Activated naive CD8-positive, alpha-beta T cell treated with anti-CD3 and anti-CD28 coated beads, Interleukin-2, amount 10 ng/mL, durations not matched to agents 7 days and 5 days (primary cell): Measurements from ENCODE around the gene RBMS3. TPM values are rescaled to one million over a fixed set of nuclear protein-coding genes. Genes with fewer than 3 reads are reported as not detected.

Experiments
- ATAC-seq: fragments of 150-1000 bp; cut with Tn5 transposase; one replicate; pipeline ENCODE4 v1.10.0; 2021; ENCODE audit warnings: low read depth, moderate library complexity
- POLR2A ChIA-PET: fragments of 350-600 bp; sonication (Branson Sonifier 250); formaldehyde crosslinking; loops from one replicate; lab custom pipeline; 2021; ENCODE audit warnings: antibody characterized with exemption; lab: Charles Lee
- DNase-seq: peaks from one replicate; pipeline ENCODE4 v3.0.0; 2021
- H3K27ac Mint-ChIP-seq: one replicate; pipeline ENCODE4 v1.8.0; 2022; ENCODE audit warnings: mild to moderate bottlenecking, mixed read lengths
- H3K27me3 Mint-ChIP-seq: one replicate; pipeline ENCODE4 v1.8.0; 2022; ENCODE audit warnings: mild to moderate bottlenecking, moderate library complexity, mixed read lengths
- H3K36me3 Mint-ChIP-seq: one replicate; pipeline ENCODE4 v1.8.0; 2021; ENCODE audit warnings: mild to moderate bottlenecking, mixed read lengths
- H3K4me1 Mint-ChIP-seq: one replicate; pipeline ENCODE4 v1.8.0; 2021; ENCODE audit warnings: mixed read lengths
- H3K4me3 Mint-ChIP-seq: one replicate; pipeline ENCODE4 v1.8.0; 2022; ENCODE audit warnings: mild to moderate bottlenecking, moderate library complexity, mixed read lengths
- H3K9me3 Mint-ChIP-seq: one replicate; pipeline ENCODE4 v1.8.0; 2021; ENCODE audit warnings: mixed read lengths
- total RNA-seq, 2 experiments: library from RNA; stranded (reverse); gene quantifications; one replicate each; pipeline ENCODE4 v1.2.3, GENCODE V29; 2021

Gene RBMS3
- total RNA-seq, 2 experiments from 2014 or later, result 0.58 to 0.74 TPM

DNA sequence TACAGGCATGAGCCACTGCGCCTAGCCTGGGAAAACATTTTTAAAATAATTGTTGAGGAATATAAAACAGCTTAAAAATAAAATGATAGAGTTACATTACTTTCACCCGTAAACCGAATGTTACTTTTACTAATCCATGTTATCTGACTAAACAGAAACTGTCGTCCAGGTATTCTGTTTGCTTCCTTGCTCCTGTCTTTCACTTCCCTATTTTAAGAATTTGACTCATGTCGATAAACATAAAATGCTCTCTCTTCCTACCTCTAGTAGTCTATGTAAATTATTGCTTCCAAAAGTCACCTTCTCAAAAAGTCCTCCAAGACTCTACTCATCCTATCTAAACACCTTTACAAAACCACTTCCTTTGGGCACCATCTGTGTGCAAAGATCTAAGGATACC lies 216.4 kb downstream of the RBMS3 start:
- peaks cover 4% of the 10 kb centered on the region for H3K9me3 Mint-ChIP-seq
- H3K27me3 Mint-ChIP-seq, result no peaks in the 10 kb centered on the region
- H3K27ac Mint-ChIP-seq, result no peak overlapping the region
- POLR2A ChIA-PET, result interaction anchor here (0.7 kb wide), 1 partner anchor 151 kb away, joined by 4 read pairs; no protein-coding TSS in a partner anchor
- no peak for ATAC-seq
- peaks cover 4% of the 10 kb centered on the region for H3K4me1 Mint-ChIP-seq
- no peaks in the 10 kb centered on the region for H3K36me3 Mint-ChIP-seq
- no peak for DNase-seq
- H3K4me3 Mint-ChIP-seq, result no peak overlapping the region

DNA sequence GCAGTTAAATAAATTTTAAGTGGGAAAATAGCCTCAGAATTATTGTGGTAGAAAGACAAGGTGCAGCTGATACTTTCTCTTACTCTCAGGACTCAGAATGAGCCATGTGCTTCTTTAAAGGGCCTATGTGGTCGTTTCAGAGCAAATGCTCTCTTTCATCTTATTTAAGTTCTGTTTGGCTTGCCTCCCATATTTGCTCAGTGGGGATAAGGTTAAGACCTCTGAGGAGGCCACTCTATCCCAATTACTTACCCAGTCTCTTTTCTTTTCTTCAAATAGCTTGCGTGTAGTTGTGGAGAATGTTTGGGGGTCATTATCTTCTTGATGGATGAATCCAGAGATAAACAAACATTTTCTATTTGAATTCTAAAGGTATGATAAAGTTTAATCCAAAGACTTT lies 221.9 kb downstream of the RBMS3 start:
- no peaks in the 10 kb centered on the region for H3K4me1 Mint-ChIP-seq
- DNase-seq (no peak), ATAC-seq (no peak)
- H3K27ac Mint-ChIP-seq, result no peak overlapping the region
- POLR2A ChIA-PET, result no interaction called here
- no peaks in the 10 kb centered on the region for H3K27me3 Mint-ChIP-seq
- no peaks in the 10 kb centered on the region for H3K36me3 Mint-ChIP-seq
- no peak overlapping the region for H3K4me3 Mint-ChIP-seq
- H3K9me3 Mint-ChIP-seq, result no peaks in the 10 kb centered on the region

DNA sequence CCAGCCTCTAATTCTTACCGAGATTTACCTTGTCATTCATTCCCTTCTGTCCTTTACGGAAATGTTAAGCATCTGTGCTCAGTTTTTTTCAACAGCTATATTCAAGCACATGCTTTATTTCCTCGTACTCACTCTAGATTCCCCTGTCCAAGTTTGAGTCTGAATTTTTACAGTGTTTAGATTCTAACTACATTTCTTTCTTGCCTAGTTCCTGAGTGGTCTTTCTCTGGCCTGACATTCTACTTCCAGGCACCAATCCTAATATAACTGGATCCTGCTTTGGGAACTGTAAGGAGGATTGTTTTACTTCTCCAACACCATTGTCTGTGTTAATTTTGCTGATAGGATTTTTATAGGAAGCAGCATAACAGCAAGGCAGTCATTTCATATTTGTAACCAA lies 222.4 kb downstream of the RBMS3 start:
- POLR2A ChIA-PET, result no interaction called here
- no peaks in the 10 kb centered on the region for H3K9me3 Mint-ChIP-seq
- no peak overlapping the region for H3K4me3 Mint-ChIP-seq
- no peaks in the 10 kb centered on the region for H3K27me3 Mint-ChIP-seq
- H3K4me1 Mint-ChIP-seq, result no peaks in the 10 kb centered on the region
- DNase-seq (no peak), ATAC-seq (no peak)
- no peak overlapping the region for H3K27ac Mint-ChIP-seq
- H3K36me3 Mint-ChIP-seq, result no peaks in the 10 kb centered on the region

DNA sequence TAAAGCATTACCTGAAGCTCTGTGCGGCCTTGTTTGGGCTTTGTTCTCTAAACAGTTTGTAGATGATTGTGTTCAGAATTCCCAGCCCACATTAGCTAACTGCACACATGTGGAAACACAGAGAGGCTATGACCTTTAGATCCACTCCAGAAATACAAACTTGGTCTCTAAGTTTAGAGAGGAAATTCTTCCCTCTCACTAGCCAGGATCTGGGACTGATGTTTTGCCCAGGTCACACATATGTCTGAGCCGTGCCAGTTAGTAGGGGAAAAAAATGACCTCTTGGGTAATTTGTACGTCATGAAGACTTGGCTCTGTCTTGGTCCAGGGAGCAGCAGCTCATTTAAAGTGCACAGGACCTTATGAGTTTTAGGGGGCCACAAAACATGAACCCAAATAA lies 223.1 kb downstream of the RBMS3 start:
- DNase-seq, result no peak
- no peak overlapping the region for H3K4me3 Mint-ChIP-seq
- H3K9me3 Mint-ChIP-seq, result no peaks in the 10 kb centered on the region
- POLR2A ChIA-PET, result no interaction called here
- no peak overlapping the region for H3K27ac Mint-ChIP-seq
- no peaks in the 10 kb centered on the region for H3K36me3 Mint-ChIP-seq
- no peaks in the 10 kb centered on the region for H3K27me3 Mint-ChIP-seq
- ATAC-seq, result no peak
- H3K4me1 Mint-ChIP-seq, result no peaks in the 10 kb centered on the region

DNA sequence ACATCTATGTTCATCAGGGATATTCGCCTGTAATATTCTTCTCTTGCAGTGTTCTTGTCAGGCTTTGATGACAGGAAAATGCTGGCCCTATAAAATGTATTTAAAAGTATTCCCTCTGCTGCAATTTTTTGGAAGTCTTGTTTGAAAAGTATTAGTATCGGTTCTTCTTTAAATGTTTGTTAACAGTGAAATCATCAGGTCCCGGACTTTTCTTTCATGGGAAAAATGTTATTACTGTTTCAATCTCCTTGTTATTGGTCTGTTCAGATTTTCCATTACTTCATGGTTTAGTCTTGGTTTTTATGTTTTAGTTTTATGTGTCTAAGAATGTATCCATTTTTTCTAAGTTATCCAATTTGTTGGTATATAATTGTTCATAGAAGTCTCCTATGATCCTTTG lies 225.6 kb downstream of the RBMS3 start:
- H3K27ac Mint-ChIP-seq, result no peak overlapping the region
- no peak overlapping the region for H3K4me3 Mint-ChIP-seq
- no peaks in the 10 kb centered on the region for H3K4me1 Mint-ChIP-seq
- H3K36me3 Mint-ChIP-seq, result no peaks in the 10 kb centered on the region
- DNase-seq, result no peak
- no peak for ATAC-seq
- no peaks in the 10 kb centered on the region for H3K9me3 Mint-ChIP-seq
- peaks cover 4% of the 10 kb centered on the region for H3K27me3 Mint-ChIP-seq
- POLR2A ChIA-PET, result no interaction called here

DNA sequence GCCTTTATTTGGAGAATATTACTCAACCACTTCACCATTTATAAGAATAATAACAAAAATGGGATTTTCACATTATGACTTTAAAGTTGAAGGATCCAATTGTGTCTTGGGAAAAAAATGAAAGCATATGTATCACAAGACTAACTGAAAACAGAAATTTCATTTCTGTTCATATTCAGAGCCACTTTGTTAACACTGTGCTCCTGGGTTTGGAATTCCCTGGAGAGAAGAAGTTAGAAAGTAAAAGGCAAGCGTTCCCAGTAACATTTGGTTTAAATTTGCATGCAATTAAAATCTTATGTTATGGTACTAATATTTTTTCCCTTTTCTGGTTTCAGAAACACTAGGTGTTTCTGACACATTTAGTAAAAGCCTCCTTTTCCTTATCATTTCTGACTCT lies 230.8 kb downstream of the RBMS3 start:
- no peak overlapping the region for H3K4me3 Mint-ChIP-seq
- no peaks in the 10 kb centered on the region for H3K9me3 Mint-ChIP-seq
- no peak overlapping the region for H3K27ac Mint-ChIP-seq
- no peaks in the 10 kb centered on the region for H3K36me3 Mint-ChIP-seq
- DNase-seq (no peak), ATAC-seq (no peak)
- H3K4me1 Mint-ChIP-seq, result peaks cover 21% of the 10 kb centered on the region
- POLR2A ChIA-PET, result no interaction called here
- H3K27me3 Mint-ChIP-seq, result peaks cover 12% of the 10 kb centered on the region

DNA sequence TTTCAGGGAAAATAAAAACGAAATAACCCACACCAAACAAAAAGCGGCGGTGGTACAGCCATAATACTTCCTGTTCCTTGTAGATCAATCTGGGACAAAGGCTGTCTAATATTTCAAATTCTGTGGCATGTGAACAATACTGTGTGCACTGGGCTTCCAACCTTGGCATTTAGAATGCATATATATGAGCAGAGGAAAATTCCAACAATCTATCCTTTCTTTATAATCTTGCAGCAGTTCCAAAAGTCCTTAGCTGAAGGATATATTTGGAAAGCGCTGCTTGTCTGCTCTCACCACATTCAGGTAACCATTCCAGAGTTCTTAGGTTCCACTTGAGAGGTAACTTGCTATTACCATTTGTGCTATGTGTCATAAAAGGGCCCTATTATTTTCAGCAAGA lies 231.8 kb downstream of the RBMS3 start:
- POLR2A ChIA-PET, result no interaction called here
- ATAC-seq, result no peak
- H3K27me3 Mint-ChIP-seq, result peaks cover 12% of the 10 kb centered on the region

DNA sequence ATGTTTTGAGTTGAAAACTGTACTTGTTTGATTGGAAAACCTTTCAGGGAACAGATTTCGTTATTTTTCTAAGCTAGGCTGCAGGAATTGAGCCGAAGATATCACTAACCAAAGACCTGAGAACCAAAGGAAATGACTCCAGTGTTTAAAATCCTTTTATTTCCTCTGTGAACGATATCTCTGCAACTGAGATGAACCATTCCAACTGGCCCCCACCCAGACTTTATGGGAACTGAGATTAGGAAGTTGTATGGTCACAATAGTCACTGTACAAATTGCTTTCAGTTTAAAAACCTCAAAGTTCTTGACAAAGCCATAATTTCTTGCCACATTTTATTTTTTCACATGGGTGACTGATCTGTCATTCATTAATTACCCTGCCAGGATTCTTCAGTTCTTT lies 232.4 kb downstream of the RBMS3 start:
- no peak for ATAC-seq
- H3K4me3 Mint-ChIP-seq, result no peak overlapping the region
- peaks cover 21% of the 10 kb centered on the region for H3K4me1 Mint-ChIP-seq
- POLR2A ChIA-PET, result no interaction called here
- DNase-seq, result no peak
- H3K9me3 Mint-ChIP-seq, result no peaks in the 10 kb centered on the region
- peaks cover 12% of the 10 kb centered on the region for H3K27me3 Mint-ChIP-seq
- H3K27ac Mint-ChIP-seq, result no peak overlapping the region
- no peaks in the 10 kb centered on the region for H3K36me3 Mint-ChIP-seq

More for the DNA sequence above, 231.8 kb downstream of the RBMS3 start:
- Mint-ChIP-seq H3K36me3 (no peaks in the 10 kb centered on the region), H3K4me1 (peaks cover 21% of the 10 kb centered on the region), H3K9me3 (no peaks in the 10 kb centered on the region), H3K4me3 (no peak overlapping the region), H3K27ac (no peak overlapping the region)
- DNase-seq, result no peak

DNA sequence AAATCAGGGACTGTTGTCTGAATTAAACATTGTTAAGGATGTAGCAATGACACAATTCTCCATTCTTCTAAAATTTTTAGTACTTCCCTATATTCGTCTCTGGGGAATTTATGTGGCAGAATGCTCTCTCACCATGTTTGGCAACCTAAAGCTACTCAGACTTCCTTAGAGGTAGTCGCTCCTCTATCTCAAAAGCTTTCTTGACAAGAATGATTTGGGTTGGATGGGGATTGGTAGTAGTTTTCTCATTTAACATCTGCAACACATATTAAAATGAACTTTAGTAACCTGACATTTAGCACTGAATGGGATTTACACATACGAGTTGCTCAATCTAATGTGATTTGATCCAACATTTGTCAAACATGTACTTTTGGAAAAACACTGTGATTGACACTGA lies 233.3 kb downstream of the RBMS3 start:
- no peak overlapping the region for H3K27ac Mint-ChIP-seq
- peaks cover 12% of the 10 kb centered on the region for H3K27me3 Mint-ChIP-seq
- H3K4me1 Mint-ChIP-seq, result peaks cover 21% of the 10 kb centered on the region
- ATAC-seq, result no peak
- H3K36me3 Mint-ChIP-seq, result no peaks in the 10 kb centered on the region
- no peak overlapping the region for H3K4me3 Mint-ChIP-seq
- POLR2A ChIA-PET, result no interaction called here
- no peak for DNase-seq
- no peaks in the 10 kb centered on the region for H3K9me3 Mint-ChIP-seq

DNA sequence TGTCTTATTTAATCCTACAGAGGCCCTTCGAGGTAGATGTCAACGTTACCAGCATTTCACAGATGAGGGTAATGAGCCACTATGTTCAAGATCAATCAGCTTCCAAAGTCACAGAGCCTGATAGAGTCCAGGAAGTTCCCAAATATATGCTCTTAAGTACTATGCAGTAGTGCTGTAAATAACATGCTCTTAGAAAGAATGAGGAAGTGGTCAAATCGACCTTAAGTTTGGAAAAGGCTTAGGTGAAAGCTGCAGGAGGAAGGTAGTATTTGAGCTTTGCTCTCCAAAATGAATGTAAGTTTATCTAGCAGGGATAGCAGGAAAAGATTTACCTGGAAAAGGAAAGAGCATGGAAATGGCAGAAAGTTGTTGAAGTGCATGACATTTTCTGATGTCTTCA lies 234.0 kb downstream of the RBMS3 start:
- no peaks in the 10 kb centered on the region for H3K36me3 Mint-ChIP-seq
- H3K9me3 Mint-ChIP-seq, result no peaks in the 10 kb centered on the region
- peaks cover 12% of the 10 kb centered on the region for H3K27me3 Mint-ChIP-seq

DNA sequence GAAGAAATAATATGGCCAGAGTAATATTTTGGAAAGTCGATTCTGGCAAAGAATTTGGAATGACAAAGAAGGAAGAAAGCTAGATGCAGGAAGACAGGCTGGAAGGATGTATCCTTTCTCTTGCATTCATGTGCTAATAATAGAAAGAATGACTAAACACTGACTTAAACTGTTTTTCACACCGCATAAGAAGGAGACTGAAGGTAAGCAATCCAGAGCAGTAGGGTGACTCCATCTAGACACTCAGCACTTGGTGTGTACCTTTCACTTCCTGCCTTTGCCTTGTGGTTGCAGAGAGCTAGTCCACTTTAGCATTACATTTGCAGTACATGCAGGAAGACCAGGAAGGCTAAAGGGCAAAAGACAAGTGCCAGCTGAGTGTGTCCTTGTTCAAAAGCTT lies 234.6 kb downstream of the RBMS3 start:
- POLR2A ChIA-PET, result no interaction called here

More for the DNA sequence above, 234.0 kb downstream of the RBMS3 start:
- Mint-ChIP-seq H3K4me3 (no peak overlapping the region), H3K27ac (no peak overlapping the region), H3K4me1 (peaks cover 21% of the 10 kb centered on the region)
- ATAC-seq (no peak), DNase-seq (no peak)
- POLR2A ChIA-PET, result no interaction called here

DNA sequence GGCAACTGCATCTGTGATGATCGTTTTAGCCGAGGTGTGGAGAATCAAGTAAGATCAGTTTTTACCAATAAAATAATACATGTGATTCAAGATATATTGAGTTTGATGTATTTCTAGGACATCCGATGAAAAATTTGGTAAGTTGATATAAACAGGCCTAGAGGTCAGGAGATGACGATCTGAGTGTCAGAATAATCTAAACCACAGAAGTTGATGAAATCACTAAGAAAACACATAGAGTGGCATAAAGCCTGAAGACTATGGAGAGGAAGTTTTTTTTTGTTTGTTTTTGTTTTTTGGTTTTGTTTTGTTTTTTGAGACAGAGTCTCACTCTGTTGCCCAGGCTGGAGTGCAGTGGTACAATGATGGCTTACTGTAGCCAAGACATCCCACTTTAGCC lies 235.3 kb downstream of the RBMS3 start:
- H3K9me3 Mint-ChIP-seq, result no peaks in the 10 kb centered on the region
- POLR2A ChIA-PET, result no interaction called here
- no peak for ATAC-seq
- H3K36me3 Mint-ChIP-seq, result no peaks in the 10 kb centered on the region
- DNase-seq, result no peak
- peaks cover 21% of the 10 kb centered on the region for H3K4me1 Mint-ChIP-seq
- no peak overlapping the region for H3K4me3 Mint-ChIP-seq
- H3K27ac Mint-ChIP-seq, result no peak overlapping the region
- peaks cover 8% of the 10 kb centered on the region for H3K27me3 Mint-ChIP-seq

More for the DNA sequence above, 234.6 kb downstream of the RBMS3 start:
- no peak for ATAC-seq
- no peak for DNase-seq
- Mint-ChIP-seq H3K4me3 (no peak overlapping the region), H3K9me3 (no peaks in the 10 kb centered on the region), H3K27ac (no peak overlapping the region), H3K27me3 (peaks cover 8% of the 10 kb centered on the region), H3K4me1 (peaks cover 21% of the 10 kb centered on the region), H3K36me3 (no peaks in the 10 kb centered on the region)

DNA sequence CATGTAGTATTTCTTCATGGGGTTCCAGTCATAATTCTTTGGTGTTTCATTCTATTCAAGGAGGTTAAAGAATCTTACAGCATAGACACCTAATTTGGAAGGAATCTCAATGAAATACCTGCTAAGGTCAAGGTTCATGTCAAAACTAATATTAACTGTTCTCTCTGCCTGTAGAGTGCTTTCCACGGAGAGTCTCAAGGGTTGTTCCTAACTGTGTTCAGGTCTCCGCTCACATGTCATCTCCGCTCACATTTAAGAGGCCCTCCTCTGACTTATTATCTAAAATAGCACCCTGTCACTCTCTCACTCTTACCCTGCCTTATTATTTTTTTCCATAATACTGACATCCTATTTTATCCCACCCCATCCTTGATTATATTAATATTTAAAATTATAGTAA lies 239.9 kb downstream of the RBMS3 start:
- H3K9me3 Mint-ChIP-seq, result no peaks in the 10 kb centered on the region
- no peaks in the 10 kb centered on the region for H3K36me3 Mint-ChIP-seq
- POLR2A ChIA-PET, result no interaction called here
- DNase-seq (no peak), ATAC-seq (no peak)
- H3K4me3 Mint-ChIP-seq, result no peak overlapping the region
- H3K27me3 Mint-ChIP-seq, result peaks cover 2% of the 10 kb centered on the region
- H3K4me1 Mint-ChIP-seq, result peaks cover 2% of the 10 kb centered on the region
- no peak overlapping the region for H3K27ac Mint-ChIP-seq

DNA sequence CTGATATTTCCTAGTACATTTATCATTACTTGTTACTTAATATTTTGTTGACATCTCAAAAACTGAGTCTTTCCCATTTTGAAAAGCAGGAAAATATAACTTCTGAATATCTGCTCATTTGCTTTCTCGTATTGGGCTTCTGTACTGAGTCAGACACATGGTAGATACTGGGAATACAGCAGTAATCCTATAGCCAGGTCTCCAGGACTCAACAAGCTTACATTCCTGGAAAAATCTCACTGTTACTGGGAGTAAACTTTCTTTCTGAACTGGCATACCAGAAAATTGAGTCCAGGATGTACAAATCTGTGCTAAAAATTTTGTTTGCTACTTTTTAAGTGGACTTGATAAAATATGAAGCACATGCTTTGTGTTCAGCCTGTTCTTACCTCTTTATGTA lies 240.4 kb downstream of the RBMS3 start:
- peaks cover 2% of the 10 kb centered on the region for H3K27me3 Mint-ChIP-seq
- POLR2A ChIA-PET, result no interaction called here
- no peak overlapping the region for H3K27ac Mint-ChIP-seq
- no peaks in the 10 kb centered on the region for H3K36me3 Mint-ChIP-seq
- H3K4me3 Mint-ChIP-seq, result no peak overlapping the region
- no peaks in the 10 kb centered on the region for H3K9me3 Mint-ChIP-seq
- no peak for DNase-seq
- no peak for ATAC-seq
- H3K4me1 Mint-ChIP-seq, result no peaks in the 10 kb centered on the region

DNA sequence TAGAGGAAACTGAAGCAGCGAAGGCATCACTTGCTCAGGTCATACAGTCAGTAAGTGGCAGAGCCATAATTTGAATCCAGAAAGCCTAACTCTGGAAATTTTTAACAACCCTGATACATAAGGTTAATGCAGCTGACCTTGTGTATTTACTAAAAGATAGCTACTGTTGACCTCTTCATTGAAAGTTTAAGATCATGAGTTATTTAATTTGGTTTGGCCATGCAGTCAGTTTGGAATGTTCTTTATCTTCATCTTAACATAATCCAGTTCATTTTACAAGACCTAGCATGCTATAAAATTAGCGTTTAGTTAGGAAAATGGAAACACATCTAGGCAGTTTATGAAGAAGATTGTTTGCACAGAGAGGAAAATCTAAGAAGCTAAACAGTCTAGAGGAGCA lies 240.9 kb downstream of the RBMS3 start:
- Mint-ChIP-seq H3K27ac (no peak overlapping the region), H3K9me3 (no peaks in the 10 kb centered on the region), H3K27me3 (peaks cover 2% of the 10 kb centered on the region), H3K4me3 (no peak overlapping the region), H3K36me3 (no peaks in the 10 kb centered on the region), H3K4me1 (no peaks in the 10 kb centered on the region)
- ATAC-seq (no peak), DNase-seq (no peak)
- POLR2A ChIA-PET, result no interaction called here
